ENCODE measurements around the gene MMRN1.
"Not testable (repeated sequence)": the region's sequence is repeated elsewhere in the genome, so short reads cannot be mapped to it uniquely, and the experiment has no call there.

MMRN1 gene

DNA sequence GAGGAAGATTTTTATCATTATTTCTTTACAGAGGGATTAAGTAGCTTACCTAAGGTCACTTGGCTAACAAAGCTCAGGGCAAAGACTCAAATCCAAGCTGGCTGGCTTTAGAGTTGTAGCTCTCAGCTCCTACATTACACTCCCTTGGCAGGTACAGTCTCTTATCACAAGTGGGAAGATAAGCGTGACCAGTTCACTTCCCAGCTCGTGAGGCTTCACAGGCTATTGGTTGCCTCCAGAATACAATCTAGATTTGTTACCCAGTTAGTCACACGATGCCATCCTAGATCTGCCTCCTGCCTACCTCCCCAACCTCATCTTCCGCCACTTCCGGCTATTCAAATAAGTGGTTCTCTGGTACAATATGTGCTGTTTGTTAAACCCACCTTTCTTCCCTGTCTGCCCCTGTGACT lies 3.7 kb downstream of the MMRN1 start:
- Histone ChIP-seq H3K27me3 (ENCODE audit: insufficient read depth, low read length) (no peaks in the 10 kb centered on the region), H3K4me1 (ENCODE audit: insufficient read depth, low read length) (no peaks in the 10 kb centered on the region), H3K4me3 (ENCODE audit: low read length) (no peak overlapping the region), H3K36me3 (ENCODE audit: insufficient read depth, low read length) (no peaks in the 10 kb centered on the region), H2AFZ (ENCODE audit: low read depth, low read length) (no peak overlapping the region), H3K9me3 (ENCODE audit: low read length) (no peaks in the 10 kb centered on the region)

DNA sequence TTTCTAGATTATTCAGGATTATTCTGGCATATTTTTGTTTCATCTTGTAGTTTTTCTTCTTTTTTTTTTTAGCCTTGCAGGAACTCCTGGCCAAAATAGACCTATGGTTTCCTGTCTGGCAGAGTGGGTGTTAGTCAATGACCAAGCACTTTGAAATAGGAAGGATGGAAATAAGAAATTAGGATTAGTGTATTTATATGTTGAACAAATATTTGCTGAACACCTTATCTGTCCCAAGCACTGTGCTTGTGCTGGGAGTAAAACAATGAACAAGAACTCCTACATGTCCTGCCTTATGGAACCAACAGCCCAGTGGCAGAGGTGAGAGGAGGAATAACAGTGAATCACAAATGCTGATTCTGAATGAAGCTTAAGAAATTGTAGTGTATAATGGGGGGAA lies 4.5 kb downstream of the MMRN1 start:
- H2AFZ ChIP-seq (ENCODE audit: low read depth, low read length), result no peak overlapping the region
- H3K9me3 ChIP-seq (ENCODE audit: low read length), result no peaks in the 10 kb centered on the region
- no peak overlapping the region for H3K4me3 ChIP-seq (ENCODE audit: low read length)
- no peaks in the 10 kb centered on the region for H3K4me1 ChIP-seq (ENCODE audit: insufficient read depth, low read length)
- H3K36me3 ChIP-seq (ENCODE audit: insufficient read depth, low read length), result no peaks in the 10 kb centered on the region
- no peaks in the 10 kb centered on the region for H3K27me3 ChIP-seq (ENCODE audit: insufficient read depth, low read length)

DNA sequence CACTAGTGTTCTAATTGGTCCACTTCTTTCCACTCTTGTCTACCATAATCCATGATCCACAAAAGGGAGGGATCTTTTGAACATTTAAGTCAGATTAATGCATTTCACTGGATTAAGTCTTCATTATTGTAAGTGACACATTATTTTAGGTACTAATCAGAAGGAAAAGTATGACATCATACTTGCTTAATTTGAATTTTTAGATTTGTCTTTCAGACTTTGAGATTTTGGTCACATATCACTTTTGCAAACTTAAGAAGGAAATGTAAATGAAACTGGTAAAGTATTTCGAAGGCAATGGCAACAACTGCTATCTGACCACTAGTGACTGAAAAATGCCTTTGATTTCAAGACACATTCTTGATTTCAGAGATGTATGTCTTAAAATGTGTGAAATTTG lies 5.2 kb downstream of the MMRN1 start:
- Histone ChIP-seq H2AFZ (ENCODE audit: low read depth, low read length) (no peak overlapping the region), H3K27me3 (ENCODE audit: insufficient read depth, low read length) (no peaks in the 10 kb centered on the region), H3K9me3 (ENCODE audit: low read length) (no peaks in the 10 kb centered on the region), H3K4me1 (ENCODE audit: insufficient read depth, low read length) (no peaks in the 10 kb centered on the region), H3K4me3 (ENCODE audit: low read length) (no peak overlapping the region), H3K36me3 (ENCODE audit: insufficient read depth, low read length) (no peaks in the 10 kb centered on the region)

DNA sequence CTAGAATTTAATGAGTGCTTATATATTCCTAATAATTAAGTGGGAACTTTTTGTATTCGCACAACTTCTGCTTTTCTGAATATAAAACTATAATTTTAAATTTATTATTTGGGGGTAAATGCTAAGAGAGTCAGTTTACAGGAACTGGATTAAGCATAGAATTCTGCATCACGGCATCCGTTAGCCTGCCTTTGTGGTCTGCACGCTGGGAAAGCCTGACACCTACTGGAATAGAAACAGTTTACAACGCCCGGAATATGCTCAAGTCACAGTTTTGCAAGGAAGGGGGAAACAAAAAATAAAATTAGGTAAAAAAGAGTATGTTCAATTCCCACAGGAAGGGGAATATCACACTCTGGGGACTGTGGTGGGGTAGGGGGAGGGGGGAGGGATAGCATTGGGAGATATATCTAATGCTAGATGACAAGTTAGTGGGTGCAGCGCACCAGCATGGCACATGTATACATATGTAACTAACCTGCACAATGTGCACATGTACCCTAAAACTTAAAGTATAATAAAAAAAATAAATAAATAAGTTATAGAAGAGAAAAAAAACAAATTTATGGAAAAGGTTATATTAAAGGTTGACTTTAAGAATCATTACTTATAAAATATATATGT lies 7.3 kb downstream of the MMRN1 start:
- H2AFZ ChIP-seq (ENCODE audit: low read depth, low read length); H3K36me3 ChIP-seq (ENCODE audit: insufficient read depth, low read length); H3K4me3 ChIP-seq (ENCODE audit: low read length); H3K27me3 ChIP-seq (ENCODE audit: insufficient read depth, low read length); H3K4me1 ChIP-seq (ENCODE audit: insufficient read depth, low read length); H3K9me3 ChIP-seq (ENCODE audit: low read length): not testable (repeated sequence)

DNA sequence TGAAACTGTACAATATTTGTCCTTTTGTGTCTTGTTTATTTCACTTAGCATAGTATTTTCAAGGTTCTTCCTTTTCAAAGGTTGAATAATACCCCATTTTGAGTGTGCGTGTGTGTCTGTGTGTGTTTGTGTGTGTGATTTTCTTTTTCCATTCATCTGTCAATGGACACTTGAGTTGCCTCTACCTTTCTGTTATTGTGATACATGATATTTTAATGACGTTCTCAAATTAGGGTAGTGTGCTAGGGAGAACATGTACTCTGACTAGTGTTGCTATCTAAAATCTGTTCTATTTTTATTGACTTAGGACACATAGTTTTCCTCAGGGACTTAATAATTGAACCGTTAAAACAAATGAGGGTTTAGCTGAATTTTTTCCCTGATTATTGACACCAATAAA lies 9.9 kb downstream of the MMRN1 start:
- H2AFZ ChIP-seq (ENCODE audit: low read depth, low read length), result no peak overlapping the region
- H3K36me3 ChIP-seq (ENCODE audit: insufficient read depth, low read length), result no peaks in the 10 kb centered on the region
- H3K9me3 ChIP-seq (ENCODE audit: low read length), result no peaks in the 10 kb centered on the region
- no peaks in the 10 kb centered on the region for H3K27me3 ChIP-seq (ENCODE audit: insufficient read depth, low read length)
- H3K4me3 ChIP-seq (ENCODE audit: low read length), result no peak overlapping the region
- peaks cover 12% of the 10 kb centered on the region for H3K4me1 ChIP-seq (ENCODE audit: insufficient read depth, low read length)

DNA sequence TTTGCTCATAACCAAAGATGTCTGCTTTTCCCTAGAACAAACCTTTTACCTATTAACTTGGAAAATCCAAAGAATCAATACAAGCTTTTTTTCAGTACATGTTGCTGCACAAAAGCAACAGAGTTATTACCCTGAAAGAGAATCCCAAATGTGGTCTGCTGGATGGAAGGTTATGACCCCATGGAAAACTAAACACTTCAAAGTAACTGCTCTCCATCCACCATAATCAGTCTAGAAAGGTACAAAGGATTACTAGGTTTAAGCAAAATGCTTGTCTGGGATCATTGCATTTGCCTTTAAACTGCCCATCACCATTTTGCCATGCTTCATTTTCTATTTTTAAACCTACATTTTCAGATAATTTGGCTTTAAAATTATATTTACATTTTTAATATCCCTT lies 11.7 kb downstream of the MMRN1 start:
- H3K27me3 ChIP-seq (ENCODE audit: insufficient read depth, low read length), result no peaks in the 10 kb centered on the region
- no peak overlapping the region for H3K4me3 ChIP-seq (ENCODE audit: low read length)
- no peak overlapping the region for H2AFZ ChIP-seq (ENCODE audit: low read depth, low read length)
- H3K4me1 ChIP-seq (ENCODE audit: insufficient read depth, low read length), result peaks cover 12% of the 10 kb centered on the region
- no peaks in the 10 kb centered on the region for H3K36me3 ChIP-seq (ENCODE audit: insufficient read depth, low read length)
- H3K9me3 ChIP-seq (ENCODE audit: low read length), result no peaks in the 10 kb centered on the region

DNA sequence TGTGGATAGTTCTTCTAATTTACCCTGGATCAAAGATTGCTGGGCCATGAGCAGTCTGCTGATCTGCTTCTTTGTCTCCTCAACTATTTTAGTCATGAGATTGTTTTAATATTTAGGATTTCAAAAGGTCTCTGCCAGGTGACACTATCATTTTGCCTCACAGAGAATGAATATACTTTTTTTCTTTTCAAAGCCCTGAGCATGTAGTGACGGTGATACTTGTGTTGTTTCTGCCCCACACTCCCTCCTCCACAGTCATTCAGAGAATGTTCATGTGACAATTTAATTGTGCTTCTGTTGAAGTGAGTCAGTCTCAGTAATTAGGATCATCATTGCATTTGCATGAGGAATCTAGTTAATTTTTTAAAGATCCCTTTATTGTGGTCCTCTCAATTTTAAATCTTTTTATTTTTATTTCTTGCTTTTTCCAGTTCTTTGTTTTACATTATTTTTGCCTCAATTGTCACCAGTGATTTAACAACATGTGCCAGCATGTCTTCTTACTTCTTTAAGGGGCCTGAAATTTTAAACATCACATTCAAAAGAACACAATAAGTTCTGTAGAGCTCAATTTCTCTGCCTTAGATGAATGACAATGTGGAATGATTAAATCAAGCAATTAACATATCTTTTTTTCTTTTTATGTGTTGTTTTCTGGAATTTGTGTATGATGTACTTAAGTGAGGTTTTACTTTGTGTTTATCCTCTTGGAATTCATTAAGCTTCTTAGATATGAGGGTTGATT lies 12.3 kb downstream of the MMRN1 start:
- Histone ChIP-seq H3K4me3 (ENCODE audit: low read length) (no peak overlapping the region), H3K36me3 (ENCODE audit: insufficient read depth, low read length) (peaks cover under 1% of the 10 kb centered on the region), H3K4me1 (ENCODE audit: insufficient read depth, low read length) (peaks cover 12% of the 10 kb centered on the region), H2AFZ (ENCODE audit: low read depth, low read length) (no peak overlapping the region), H3K9me3 (ENCODE audit: low read length) (no peaks in the 10 kb centered on the region), H3K27me3 (ENCODE audit: insufficient read depth, low read length) (no peaks in the 10 kb centered on the region)

GRCh38 chr4:89909889-89910288 lies 15.2 kb downstream of the MMRN1 start:
- Histone ChIP-seq H2AFZ (ENCODE audit: low read depth, low read length) (no peak overlapping the region), H3K27me3 (ENCODE audit: insufficient read depth, low read length) (no peaks in the 10 kb centered on the region), H3K36me3 (ENCODE audit: insufficient read depth, low read length) (peaks cover 3% of the 10 kb centered on the region), H3K9me3 (ENCODE audit: low read length) (no peaks in the 10 kb centered on the region), H3K4me1 (ENCODE audit: insufficient read depth, low read length) (peaks cover 12% of the 10 kb centered on the region), H3K4me3 (ENCODE audit: low read length) (no peak overlapping the region)

DNA sequence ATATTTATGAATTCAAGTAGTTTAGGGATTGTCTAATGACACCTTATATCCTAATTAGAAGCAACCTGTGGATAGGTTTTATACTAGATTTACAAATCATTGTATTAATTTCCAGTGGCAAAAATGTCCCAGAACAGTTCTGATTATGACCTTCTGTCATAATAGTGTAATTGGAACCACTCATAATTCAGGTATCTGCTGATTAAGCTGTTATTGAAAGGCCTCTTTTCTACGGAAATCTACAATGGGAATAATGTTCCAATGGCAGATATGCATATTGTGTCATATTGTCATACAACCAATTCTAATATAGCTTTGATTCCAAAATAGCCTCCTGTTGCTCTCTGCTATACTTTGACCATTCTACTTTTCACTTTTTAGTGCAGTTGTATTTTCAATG lies 19.0 kb downstream of the MMRN1 start:
- Histone ChIP-seq H3K4me3 (ENCODE audit: low read length) (no peak overlapping the region), H3K4me1 (ENCODE audit: insufficient read depth, low read length) (no peaks in the 10 kb centered on the region), H3K27me3 (ENCODE audit: insufficient read depth, low read length) (no peaks in the 10 kb centered on the region), H2AFZ (ENCODE audit: low read depth, low read length) (no peak overlapping the region), H3K36me3 (ENCODE audit: insufficient read depth, low read length) (peaks cover 3% of the 10 kb centered on the region), H3K9me3 (ENCODE audit: low read length) (no peaks in the 10 kb centered on the region)

DNA sequence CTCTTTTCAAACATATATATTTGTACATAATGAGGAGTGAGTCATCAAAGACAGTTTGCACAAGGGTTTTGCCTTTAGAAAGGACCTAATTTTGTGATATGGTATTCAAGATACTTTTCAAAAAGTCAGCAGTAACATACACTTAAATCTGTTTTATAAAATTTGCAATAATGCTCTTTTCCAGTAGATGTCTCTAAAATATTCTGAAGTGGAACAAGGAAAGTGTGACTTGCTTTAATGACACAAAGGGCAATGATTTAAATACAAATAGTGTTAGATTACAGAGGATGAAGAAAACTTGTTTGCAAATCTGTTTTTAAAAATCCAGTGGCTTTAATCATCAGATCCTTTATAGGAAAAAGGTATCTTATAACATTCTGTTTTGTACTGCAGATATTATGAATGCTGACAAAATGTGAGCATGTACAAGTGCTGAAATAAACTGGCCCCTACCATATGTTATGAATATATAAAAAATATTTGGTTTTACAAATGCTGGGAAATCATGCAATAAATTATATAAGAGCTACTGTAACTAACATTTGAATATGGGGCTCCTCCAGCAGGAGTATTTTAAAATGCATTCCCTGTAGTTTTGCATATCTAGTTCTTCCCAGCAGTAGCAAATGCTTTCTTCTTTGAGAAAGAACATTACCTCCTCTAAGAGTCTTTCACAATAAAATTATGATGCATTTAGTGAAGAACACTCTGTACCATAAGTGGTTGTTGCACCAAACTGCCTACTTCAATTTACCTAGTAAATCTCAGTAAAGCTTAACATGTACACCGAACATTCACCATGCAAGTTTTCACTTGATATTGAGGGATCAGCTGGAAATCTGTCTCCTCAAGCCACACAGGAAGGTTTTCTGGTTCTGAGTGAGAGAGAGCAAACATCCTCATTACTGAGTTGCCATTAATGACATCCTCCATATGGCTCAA lies 20.2 kb downstream of the MMRN1 start:
- H3K9me3 ChIP-seq (ENCODE audit: low read length), result no peaks in the 10 kb centered on the region
- H2AFZ ChIP-seq (ENCODE audit: low read depth, low read length), result no peak overlapping the region
- no peaks in the 10 kb centered on the region for H3K27me3 ChIP-seq (ENCODE audit: insufficient read depth, low read length)
- no peaks in the 10 kb centered on the region for H3K4me1 ChIP-seq (ENCODE audit: insufficient read depth, low read length)
- H3K36me3 ChIP-seq (ENCODE audit: insufficient read depth, low read length), result peaks cover 3% of the 10 kb centered on the region
- no peak overlapping the region for H3K4me3 ChIP-seq (ENCODE audit: low read length)

DNA sequence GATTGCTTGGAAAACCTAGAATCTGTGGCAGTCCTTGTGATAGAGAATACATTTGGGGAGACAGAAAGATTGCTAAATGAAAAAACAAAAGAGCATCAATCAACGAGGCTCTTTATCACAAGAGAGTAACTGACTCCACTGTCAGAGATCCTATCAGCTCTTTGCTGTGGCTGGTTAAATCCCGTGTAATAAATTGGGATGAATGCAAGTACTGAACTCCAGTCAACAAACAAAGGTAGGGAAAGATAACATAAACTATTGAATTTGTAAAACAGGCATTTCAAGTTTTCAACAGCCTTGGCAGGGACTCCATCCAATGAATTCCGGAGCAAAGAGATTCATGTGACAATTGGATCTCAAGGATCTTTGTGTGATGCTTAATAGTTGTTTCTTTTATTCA lies 21.3 kb downstream of the MMRN1 start:
- Histone ChIP-seq H3K27me3 (ENCODE audit: insufficient read depth, low read length) (no peaks in the 10 kb centered on the region), H2AFZ (ENCODE audit: low read depth, low read length) (no peak overlapping the region), H3K36me3 (ENCODE audit: insufficient read depth, low read length) (peaks cover 3% of the 10 kb centered on the region), H3K4me3 (ENCODE audit: low read length) (no peak overlapping the region), H3K9me3 (ENCODE audit: low read length) (no peaks in the 10 kb centered on the region), H3K4me1 (ENCODE audit: insufficient read depth, low read length) (no peaks in the 10 kb centered on the region)

DNA sequence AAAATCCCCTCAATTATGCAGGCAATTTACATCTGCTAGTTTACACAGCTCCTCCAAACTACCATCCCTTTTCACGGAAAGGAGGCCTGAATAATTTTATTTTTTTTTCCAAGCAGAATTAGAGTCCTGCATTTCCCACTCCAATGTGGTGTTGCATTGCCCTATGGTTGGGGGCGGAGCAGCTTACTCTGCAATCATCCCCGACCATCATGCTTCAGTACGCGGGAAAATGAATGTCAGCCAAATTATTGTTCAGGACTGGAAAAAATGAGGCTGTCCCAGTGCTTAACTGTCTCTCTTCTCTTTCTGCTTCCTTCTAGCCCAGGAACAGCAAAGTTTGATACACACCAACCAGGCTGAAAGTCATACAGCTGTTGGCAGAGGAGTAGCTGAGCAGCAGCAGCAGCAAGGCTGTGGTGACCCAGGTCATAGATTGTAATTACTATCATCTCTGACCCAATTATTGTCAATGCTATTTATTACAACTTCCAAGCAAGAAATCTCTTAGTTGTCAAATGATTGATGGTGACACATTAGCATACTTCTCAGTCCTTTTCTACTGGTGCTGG lies 28.3 kb downstream of the MMRN1 start:
- Histone ChIP-seq H3K4me3 (ENCODE audit: low read length) (no peak overlapping the region), H3K9me3 (ENCODE audit: low read length) (peaks cover 3% of the 10 kb centered on the region), H3K4me1 (ENCODE audit: insufficient read depth, low read length) (no peaks in the 10 kb centered on the region), H2AFZ (ENCODE audit: low read depth, low read length) (no peak overlapping the region), H3K27me3 (ENCODE audit: insufficient read depth, low read length) (no peaks in the 10 kb centered on the region), H3K36me3 (ENCODE audit: insufficient read depth, low read length) (peaks cover 5% of the 10 kb centered on the region)

- Histone ChIP-seq H3K27me3 (ENCODE audit: insufficient read depth, low read length) (no peaks in the 10 kb centered on the region), H3K36me3 (ENCODE audit: insufficient read depth, low read length) (peaks cover 4% of the 10 kb centered on the region), H2AFZ (ENCODE audit: low read depth, low read length) (no peak overlapping the region), H3K4me1 (ENCODE audit: insufficient read depth, low read length) (no peaks in the 10 kb centered on the region), H3K9me3 (ENCODE audit: low read length) (no peaks in the 10 kb centered on the region), H3K4me3 (ENCODE audit: low read length) (no peak overlapping the region)
Observed at GRCh38 chr4:89928838-89929237, 34.2 kb downstream of the MMRN1 start.

Data from neuron (in vitro differentiated cells).